Astrocyte (in vitro differentiated cells and primary cell): ENCODE measurements around the gene EFCAB10.

ENCODE experiments used
- EZH2 ChIP-seq: IDR thresholded peaks from 2 replicates; pipeline ENCODE4 v1.6.1; 2012; ENCODE audit warnings: mild to moderate bottlenecking, low read length, inconsistent platforms; ENCODE audit not compliant: insufficient read depth
- TF ChIP-seq, protein P1 (sequence below): IDR thresholded peaks from 2 replicates; pipeline ENCODE4 v1.5.1; 2011; ENCODE audit warnings: low read depth, mild to moderate bottlenecking, inconsistent platforms, low read length, moderate library complexity; ENCODE audit not compliant: insufficient read depth

- TF ChIP-seq, protein P1, sequence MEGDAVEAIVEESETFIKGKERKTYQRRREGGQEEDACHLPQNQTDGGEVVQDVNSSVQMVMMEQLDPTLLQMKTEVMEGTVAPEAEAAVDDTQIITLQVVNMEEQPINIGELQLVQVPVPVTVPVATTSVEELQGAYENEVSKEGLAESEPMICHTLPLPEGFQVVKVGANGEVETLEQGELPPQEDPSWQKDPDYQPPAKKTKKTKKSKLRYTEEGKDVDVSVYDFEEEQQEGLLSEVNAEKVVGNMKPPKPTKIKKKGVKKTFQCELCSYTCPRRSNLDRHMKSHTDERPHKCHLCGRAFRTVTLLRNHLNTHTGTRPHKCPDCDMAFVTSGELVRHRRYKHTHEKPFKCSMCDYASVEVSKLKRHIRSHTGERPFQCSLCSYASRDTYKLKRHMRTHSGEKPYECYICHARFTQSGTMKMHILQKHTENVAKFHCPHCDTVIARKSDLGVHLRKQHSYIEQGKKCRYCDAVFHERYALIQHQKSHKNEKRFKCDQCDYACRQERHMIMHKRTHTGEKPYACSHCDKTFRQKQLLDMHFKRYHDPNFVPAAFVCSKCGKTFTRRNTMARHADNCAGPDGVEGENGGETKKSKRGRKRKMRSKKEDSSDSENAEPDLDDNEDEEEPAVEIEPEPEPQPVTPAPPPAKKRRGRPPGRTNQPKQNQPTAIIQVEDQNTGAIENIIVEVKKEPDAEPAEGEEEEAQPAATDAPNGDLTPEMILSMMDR = no peak
- TF ChIP-seq EZH2 = no peak
Observed at GRCh38 chr7:105625986-105626385, 44.7 kb upstream of the EFCAB10 start.
